KOPT-K1 (cell line): ENCODE results near the gene LBHD2.

Source experiments
- H3K27ac ChIP-seq: fragments of 200-600 bp; sonication (generic); 2 replicates; pipeline ENCODE4 v1.5.1; 2016; ENCODE audit warnings: antibody characterized with exemption, mild to moderate bottlenecking, low read depth, low read length; ENCODE audit not compliant: poor library complexity, severe bottlenecking
- H3K36me3 ChIP-seq: fragments of 200-600 bp; sonication (generic); 2 replicates; pipeline ENCODE4 v1.5.1; 2017; ENCODE audit warnings: antibody characterized with exemption, mild to moderate bottlenecking, low read length, moderate library complexity; ENCODE audit not compliant: insufficient read depth
- H3K9me3 ChIP-seq: fragments of 200-600 bp; sonication (generic); 2 replicates; pipeline ENCODE4 v1.5.1; 2017; ENCODE audit warnings: antibody characterized with exemption, low read length, mild to moderate bottlenecking; ENCODE audit not compliant: insufficient read depth, poor library complexity, severe bottlenecking

The LBHD2 gene

GRCh38 chr14:103134405-103134804 lies 50.4 kb downstream of the LBHD2 start:
- H3K36me3 ChIP-seq = no peaks in the 10 kb centered on the region
- no peaks in the 10 kb centered on the region for H3K9me3 ChIP-seq
- H3K27ac ChIP-seq = no peak overlapping the region

DNA sequence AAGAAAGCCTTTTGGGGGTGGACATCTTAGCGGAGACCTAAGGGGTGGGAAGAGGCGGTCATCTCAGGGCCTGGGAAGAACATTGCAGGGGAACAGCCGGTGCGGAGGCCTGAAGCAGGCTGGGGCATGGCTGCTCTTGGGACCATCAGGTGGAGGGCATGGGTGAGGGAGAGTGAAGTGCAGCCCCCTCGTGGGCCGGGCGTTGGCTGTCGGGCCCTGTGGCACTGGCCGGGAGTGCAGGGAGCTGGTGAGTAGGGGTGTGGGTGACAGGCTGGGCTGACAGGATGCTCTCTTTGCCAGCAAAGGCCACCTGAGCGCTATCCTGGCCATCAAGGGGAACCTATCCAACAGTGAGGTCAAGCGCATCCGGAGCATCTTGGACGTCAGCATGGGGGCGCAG lies 50.9 kb downstream of the LBHD2 start:
- Histone ChIP-seq H3K27ac (no peak overlapping the region), H3K36me3 (no peaks in the 10 kb centered on the region), H3K9me3 (no peaks in the 10 kb centered on the region)

DNA sequence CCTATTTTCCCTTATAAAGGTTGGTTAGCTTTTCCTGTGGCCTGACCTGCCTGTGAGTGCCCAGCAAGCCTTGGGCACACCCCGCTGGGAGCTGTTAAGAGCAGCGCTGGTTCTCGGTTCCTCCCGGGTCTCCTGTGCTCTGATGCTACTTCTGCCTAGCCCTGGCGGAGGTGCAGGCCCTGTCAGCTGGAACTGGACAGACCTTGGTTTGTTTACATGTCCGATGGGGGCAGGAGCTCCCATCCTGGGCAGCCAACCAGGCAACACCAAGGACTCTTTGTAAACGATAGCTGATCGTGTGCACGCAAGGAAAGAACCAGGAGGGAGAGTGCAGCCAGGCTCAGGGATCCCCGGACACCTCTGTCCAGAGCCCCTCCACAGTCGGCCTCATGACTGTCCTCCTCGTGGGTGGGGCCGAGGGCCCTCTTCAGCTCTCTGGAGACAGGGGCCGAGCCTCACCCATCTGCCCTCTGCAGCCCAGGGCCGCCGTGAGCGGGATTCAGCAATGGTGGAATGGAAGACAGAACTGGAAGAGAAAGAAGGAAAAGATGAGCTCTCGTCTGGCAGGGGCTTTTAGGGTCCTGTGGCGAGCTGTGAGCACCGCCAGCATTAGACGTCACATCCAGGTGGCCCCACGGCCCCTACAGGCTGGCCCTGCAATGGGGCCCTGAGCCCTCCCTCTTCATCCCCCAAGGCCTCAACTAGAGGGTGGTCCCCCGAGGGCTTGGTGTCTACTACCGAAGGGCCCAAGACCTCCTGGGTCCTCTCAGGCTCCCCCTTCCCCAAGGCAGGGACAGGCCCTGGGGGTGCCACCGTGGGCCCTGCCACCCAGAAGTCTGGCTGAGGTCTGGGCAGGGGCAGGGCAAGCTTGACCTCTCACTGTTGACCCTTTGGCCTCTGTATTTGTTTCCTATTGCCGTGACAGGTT lies 51.6 kb downstream of the LBHD2 start:
- no peak overlapping the region for H3K27ac ChIP-seq
- H3K9me3 ChIP-seq = no peaks in the 10 kb centered on the region
- no peaks in the 10 kb centered on the region for H3K36me3 ChIP-seq

DNA sequence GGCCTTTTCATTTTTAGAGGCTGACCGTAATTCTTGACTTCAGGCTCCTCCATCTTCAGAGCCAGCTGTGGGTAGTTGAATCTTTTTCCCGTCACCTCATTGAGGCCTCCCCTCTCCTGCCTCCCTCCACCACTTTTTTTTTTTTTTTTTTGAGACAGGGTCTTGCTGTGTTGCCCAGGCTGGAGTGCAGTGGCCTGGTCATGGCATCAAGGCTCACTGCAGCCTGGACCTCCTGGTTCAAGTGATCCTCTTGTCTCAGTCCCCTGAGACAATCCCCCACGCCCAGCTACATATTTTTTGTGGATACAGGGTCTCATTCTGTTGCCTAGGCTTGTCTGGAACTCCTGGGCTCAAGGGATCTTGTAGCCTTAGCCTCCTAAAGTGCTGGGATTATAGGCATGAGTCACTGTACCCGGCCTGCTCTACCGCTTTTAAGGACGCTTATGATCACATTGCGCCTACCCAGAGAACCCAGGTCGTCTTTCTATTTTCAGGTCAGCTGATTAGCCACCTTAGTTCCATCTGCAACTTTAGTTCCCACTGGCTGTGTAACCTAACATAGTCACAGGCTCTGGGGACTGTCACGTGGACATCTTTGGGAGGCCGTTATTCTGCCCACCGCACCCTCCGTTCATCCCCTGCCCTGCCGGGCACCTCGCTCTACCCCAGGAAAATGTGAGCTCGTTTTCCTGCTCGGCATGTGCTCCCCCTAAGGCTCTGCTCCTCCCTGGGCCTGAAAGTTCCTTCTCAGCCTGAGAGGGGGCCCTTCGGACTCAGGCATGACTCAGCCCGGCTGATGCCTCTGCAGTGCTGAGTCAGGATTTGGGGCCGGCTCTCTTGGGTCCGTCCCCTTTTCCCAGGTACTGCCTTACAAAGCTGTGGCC lies 52.6 kb downstream of the LBHD2 start:
- H3K36me3 ChIP-seq = no peaks in the 10 kb centered on the region
- H3K27ac ChIP-seq = no peak overlapping the region
- no peaks in the 10 kb centered on the region for H3K9me3 ChIP-seq

GRCh38 chr14:103137689-103138300 lies 53.8 kb downstream of the LBHD2 start:
- H3K27ac ChIP-seq = no peak overlapping the region

GRCh38 chr14:103138301-103139131 lies 54.5 kb downstream of the LBHD2 start:
- Histone ChIP-seq H3K36me3 (no peaks in the 10 kb centered on the region), H3K27ac (no peak overlapping the region)

More at GRCh38 chr14:103137689-103138300, 53.8 kb downstream of the LBHD2 start:
- Histone ChIP-seq H3K9me3 (no peaks in the 10 kb centered on the region), H3K36me3 (no peaks in the 10 kb centered on the region)

GRCh38 chr14:103139132-103140025 lies 55.4 kb downstream of the LBHD2 start:
- no peak overlapping the region for H3K27ac ChIP-seq
- no peaks in the 10 kb centered on the region for H3K9me3 ChIP-seq
- no peaks in the 10 kb centered on the region for H3K36me3 ChIP-seq

More at GRCh38 chr14:103138301-103139131, 54.5 kb downstream of the LBHD2 start:
- H3K9me3 ChIP-seq = no peaks in the 10 kb centered on the region
